GM12875 (cell line): Measurements from ENCODE around the gene PPP2R5C.
A peak's percentile ranks its signal among the peaks of the same experiment; 100 is the strongest.

Experiments
- H3K4me3 ChIP-seq: one replicate; pipeline ENCODE4 v1.5.1; 2011; ENCODE audit warnings: low read depth, low read length, control low read depth
- TF ChIP-seq, protein P1 (sequence below): IDR thresholded peaks from 2 replicates; pipeline ENCODE4 v1.5.1; 2011; ENCODE audit warnings: low read depth, mild to moderate bottlenecking, control low read depth, inconsistent platforms, low read length, moderate library complexity, borderline replicate concordance; ENCODE audit not compliant: insufficient read depth

PPP2R5C gene

DNA sequence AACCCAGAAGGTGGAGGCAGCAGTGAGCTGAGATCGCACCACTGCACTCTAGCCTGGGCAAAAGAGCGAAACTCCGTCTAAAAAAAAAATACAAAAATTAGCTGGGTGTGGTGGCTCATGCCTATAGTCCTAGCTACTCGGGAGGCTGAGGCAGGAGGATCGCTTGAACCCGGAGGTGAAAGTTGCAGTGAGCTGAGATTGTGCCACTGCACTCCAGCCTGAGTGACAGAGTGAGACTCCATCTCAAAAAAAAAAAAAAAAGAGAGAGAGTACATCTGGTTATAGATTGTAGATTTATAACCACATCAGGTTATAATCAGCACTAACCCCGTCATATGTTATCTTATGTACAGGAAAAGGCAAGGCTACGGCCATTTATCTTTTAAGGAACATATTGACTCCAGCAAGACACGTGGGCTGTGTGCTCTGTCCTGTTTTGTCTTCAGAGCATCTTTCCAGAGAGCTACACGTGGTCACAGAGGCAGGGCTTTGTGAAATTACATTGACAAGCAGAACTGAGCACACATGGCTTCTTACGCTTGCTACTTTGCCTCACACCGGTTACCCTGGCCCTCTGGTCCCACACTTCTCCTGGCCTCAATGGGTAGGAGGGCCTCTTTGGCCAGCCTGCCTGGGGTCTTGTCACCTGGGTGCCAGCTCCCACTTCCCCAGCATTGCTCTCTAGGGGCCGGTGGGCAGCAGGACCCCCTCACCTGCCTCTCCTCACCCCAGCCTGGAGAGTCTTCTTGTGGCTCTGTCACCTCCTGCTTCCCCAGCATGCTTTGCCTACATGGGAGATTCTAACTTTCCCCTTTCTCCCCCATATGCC is 196.1 kb downstream of the PPP2R5C start:
- TF ChIP-seq, protein P1, sequence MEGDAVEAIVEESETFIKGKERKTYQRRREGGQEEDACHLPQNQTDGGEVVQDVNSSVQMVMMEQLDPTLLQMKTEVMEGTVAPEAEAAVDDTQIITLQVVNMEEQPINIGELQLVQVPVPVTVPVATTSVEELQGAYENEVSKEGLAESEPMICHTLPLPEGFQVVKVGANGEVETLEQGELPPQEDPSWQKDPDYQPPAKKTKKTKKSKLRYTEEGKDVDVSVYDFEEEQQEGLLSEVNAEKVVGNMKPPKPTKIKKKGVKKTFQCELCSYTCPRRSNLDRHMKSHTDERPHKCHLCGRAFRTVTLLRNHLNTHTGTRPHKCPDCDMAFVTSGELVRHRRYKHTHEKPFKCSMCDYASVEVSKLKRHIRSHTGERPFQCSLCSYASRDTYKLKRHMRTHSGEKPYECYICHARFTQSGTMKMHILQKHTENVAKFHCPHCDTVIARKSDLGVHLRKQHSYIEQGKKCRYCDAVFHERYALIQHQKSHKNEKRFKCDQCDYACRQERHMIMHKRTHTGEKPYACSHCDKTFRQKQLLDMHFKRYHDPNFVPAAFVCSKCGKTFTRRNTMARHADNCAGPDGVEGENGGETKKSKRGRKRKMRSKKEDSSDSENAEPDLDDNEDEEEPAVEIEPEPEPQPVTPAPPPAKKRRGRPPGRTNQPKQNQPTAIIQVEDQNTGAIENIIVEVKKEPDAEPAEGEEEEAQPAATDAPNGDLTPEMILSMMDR, result no peak
- no peak overlapping the region for H3K4me3 ChIP-seq

DNA sequence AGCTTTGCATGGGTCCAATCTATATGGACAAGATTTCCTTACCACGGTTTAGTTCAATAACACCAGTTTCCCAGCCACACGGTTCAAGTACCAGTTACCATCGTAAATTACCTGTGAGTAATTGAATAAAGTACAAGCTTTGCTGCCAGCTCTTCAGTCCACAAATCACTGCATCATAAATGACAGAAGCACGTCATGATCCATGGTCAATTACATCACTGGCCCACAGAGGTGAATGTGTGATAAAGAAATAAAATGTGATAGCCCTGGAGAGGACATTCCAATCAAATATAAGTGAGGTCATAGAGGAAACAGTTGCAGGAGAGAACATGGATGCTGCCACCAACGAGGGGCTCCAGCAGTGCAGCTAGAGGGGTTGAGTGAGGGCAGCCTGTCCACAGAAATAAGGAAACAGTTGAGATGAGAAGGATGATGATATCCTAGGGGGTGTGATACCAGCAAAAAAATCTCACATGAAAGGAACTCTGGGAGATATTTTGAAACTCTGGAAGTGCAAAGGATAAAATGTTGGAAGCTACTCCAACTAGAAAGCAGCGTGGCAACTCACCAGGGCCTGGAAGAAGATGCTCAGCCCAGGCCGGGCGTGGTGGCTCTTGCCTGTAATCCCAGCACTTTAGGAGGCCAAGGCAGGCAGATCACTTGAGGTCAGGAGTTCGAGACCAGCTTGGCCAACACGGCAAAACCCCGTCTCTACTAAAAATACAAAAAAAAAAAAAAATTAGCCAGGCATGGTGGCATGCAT is 197.1 kb downstream of the PPP2R5C start:
- H3K4me3 ChIP-seq, result no peak overlapping the region
- TF ChIP-seq, protein P1, result no peak

DNA sequence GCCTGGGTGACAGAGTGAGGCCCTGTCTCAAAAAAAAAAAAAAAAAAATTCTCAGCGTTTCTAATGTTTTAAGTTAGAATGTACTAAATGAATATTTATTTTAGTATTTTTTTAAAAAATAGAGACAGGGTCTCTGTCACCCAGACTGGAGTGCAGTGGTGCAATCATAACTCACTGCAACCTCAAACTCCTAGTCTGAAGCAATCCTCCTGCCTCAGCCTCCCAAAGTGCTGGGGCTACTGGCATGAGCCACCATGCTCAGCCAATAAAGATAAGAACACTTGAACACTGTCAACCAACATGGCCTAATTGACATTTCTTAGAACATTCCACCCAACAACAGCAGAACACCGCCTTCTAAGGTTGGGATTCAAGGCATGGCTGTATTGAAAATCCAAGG is 197.8 kb downstream of the PPP2R5C start:
- TF ChIP-seq, protein P1, result no peak
- no peak overlapping the region for H3K4me3 ChIP-seq

DNA sequence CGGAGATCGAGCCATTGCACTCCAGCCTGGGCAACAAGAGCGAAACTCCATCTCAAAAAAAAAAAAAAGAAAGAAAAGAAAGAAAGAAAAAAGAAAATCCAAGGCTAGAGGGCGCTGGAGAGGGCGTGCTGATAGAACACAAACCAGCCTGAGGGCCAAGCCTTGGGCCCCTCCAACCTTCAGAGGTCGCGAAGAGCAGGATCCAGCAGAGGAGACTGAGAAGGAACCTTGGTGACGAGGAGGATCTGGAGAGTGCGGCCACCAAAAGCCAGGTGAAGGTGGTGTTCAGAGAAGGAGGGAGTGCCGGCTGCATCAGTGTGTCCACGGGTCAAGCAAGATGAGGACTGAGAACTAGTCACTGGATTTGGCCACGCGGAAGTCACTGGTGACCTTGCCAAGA is 198.7 kb downstream of the PPP2R5C start:
- no peak overlapping the region for H3K4me3 ChIP-seq
- TF ChIP-seq, protein P1, result peak; percentile 36; the same call in 1 of the 2 replicates

DNA sequence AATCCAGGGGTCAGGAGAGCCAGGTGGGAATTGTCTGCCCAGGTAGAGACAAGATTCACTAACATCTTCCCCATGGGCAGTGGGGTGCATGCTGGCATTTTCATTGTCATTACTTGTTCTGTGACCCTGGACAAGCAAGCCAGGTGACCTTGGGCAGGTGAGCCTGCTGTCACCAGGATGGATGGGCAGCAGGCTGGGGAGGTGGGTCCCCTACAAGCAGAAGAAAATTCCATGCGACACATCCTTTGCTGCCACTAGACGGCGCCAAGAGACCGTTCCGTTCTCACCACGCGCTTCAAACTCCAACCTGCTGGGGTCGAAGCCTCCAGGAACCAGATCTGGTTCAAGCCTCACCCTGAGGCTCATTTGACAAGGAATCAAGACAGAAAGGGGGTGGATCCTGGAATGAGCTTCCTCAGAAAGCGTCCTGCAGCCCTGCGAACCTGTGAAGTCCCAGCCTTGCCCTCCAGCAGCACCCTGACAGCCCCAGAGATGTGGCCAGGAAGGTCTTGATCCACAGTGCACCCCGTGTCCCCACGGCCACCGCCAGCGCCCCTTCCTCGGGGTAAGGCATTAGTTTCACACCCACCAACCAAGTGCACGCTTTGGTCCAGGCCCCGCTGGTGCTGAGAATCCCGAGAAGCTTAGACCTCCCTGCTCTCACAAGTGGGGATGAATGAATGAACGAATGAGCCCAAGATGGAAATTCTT is 199.7 kb downstream of the PPP2R5C start:
- TF ChIP-seq, protein P1, result peak; percentile 99
- H3K4me3 ChIP-seq, result no peak overlapping the region

DNA sequence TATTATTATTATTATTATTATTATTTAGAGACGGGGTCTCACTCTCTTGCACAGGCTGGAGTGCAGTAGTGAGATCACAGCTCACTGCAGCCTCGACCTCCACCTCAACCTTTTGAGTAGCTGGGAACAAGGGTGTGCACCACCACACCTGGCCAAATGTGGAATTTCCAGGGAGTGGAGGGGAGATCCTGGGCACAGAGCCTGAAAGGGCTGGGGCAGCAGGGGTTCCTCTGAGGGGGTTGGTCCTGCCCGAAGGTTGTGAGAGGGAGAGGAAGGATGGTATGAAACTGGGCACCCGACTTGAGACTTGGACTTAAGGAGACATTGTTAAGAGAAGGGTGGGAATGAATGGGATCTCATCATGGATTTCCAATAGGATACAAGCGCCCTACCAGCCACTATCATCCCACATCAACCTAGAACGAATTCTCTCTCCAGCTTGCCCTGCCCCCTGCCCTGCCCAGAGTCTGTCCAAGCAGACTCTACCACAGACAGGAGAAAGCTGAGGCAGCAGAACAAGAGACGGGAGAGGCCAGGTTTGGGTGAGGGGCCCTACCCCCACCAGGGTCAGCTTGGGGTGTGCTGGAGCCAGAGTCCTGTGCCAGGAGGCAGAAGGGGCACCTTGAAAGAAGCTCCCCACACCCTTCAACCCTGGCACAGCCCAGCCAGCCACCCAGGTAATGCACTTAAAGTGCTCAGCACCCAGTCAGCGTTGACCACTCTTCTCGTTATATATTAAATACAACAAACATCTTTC is 200.4 kb downstream of the PPP2R5C start:
- TF ChIP-seq, protein P1, result no peak
- H3K4me3 ChIP-seq, result no peak overlapping the region
